HG03378 (cell line): ENCODE data around the gene STEAP2.

ENCODE experiments used
- ATAC-seq: cut with Tn5 transposase; IDR thresholded peaks from one replicate; pipeline ENCODE4 v1.9.1; 2021; ENCODE audit warnings: mild to moderate bottlenecking, moderate library complexity; ENCODE audit not compliant: unreplicated experiment

The STEAP2 gene

GRCh38 chr7:90192876-90193750, 18.4 kb upstream of the STEAP2 start:
- no peak for ATAC-seq

DNA sequence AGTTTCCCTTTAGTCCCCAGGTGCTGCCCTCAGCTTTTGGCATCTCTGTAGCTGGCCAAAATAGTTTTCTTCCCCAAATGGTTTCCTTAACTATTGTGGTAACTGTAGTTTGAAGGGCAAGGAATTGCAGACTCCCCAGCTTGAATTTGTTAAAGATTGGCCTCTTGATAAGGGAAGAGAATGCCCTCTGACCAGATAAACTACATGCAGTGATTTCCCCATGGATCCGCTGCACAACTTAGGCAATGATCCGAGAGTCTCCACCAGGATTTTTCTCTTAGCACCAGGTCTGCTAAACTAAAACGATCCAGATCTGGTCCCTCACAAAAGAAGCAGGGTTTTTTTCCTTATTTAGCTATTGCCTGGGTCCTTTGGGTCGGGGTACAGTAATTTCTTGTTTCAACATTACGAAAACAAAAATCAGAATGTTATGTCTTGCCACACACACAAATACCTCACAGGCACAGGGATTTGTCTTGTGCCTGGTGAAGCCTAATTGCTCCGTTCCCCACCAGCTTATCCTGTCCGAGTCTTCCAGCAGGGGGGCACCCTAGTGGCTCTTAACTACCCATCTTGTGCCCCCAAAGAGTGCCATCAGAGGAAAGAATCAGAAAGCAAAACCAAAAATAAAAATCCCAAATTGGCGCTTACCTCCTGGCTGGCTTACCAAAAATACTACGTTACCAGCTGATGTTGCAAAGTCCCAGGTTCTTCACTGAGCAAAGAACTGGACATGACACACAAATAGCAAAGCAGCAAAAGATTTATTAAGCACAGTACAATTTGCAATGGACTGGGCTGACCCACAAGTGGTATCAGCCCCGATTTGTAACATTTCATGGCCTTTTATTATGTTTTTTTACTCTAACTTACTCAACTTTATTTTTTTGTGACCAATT, 16.4 kb upstream of the STEAP2 start:
- ATAC-seq, result no peak

- no peak for ATAC-seq
Measured at GRCh38 chr7:90201500-90202195, 9.9 kb upstream of the STEAP2 start.

DNA sequence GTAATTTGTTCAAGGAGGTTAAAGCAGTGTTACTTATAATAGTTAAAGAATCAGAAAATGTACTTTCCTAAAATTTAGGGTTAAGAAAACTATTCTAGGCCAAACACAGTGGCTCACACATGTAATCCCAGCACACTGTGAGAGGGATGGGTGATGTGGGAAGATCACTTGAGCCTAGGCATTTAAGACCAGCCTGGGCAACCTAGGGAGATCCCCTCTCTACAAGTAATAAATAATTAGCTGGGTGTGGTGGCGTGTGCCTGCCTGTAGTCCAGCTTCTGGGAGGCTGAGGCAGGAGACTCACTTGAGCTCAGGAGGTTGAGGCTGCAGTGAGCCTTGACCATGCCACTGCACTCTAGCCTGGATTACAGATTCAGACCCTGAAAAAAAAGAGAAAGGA, 3.6 kb upstream of the STEAP2 start:
- no peak for ATAC-seq

DNA sequence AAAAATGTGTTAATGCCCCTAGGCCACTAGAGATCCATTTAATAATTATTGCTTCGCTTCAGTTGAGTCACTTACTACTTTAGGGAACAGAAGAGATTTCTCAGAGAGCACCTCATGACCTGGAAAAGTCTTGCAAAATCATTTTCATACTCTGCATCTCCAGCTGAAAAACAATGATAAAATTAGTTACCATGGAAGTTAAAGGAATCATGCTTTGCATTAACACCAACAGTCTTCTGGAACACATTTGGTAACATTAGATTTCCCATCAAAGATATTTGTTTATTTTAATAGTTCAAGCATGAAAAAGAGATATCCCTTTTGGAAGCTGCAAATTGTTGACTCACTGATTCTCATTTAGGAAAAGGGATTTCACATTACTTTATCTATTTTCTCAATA, 1.8 kb upstream of the STEAP2 start:
- ATAC-seq, result no peak

- no peak for ATAC-seq
Measured at GRCh38 chr7:90210475-90210874, 1.1 kb upstream of the STEAP2 start.

GRCh38 chr7:90210981-90211380, 559 bp upstream of the STEAP2 start:
- no peak for ATAC-seq

DNA sequence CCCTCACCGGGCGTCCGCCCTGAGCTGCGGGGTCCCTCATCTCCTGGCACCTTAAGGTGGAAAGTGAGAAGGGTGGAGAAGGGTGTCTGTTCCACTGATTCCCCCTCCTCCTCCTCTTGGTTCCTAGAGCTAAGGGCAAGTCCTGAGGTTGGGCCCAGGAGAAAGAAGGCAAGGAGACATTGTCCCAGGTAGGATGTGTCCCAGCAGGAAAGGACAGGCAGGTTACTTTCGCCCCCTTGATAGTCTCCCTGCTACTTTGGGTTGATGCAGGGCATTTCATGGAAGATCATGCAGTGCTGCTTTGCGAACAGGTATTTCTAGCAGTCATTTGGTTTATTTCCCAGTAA, 582 bp downstream of the STEAP2 start:
- no peak for ATAC-seq

GRCh38 chr7:90213521-90213920, 2.0 kb downstream of the STEAP2 start:
- ATAC-seq, result no peak

DNA sequence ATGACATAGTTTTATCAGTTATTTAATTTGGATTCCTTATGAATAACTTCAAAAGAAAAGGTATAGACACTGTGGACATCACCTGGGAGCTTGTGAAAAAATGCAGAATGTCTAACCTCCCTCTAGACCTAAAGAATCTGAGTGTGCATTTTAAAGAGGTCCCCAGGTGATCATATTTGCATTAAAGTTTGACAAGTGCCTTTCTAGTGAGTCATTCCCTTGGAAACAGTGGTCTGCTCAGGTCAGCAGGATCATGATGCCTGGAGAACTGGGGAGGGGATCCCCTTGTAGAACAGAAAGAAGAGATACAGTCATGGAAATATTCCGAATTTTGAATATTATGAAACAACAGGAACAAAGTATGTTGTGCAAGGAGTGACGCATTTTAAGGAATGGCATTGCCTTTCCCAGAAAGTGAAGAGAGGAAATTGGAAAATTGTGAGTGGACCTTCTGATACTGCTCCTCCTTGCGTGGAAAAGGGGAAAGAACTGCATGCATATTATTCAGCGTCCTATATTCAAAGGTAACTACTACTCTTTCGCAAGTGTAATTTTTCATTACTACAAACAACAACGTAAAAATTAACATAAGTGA, 4.6 kb downstream of the STEAP2 start:
- ATAC-seq, result no peak

DNA sequence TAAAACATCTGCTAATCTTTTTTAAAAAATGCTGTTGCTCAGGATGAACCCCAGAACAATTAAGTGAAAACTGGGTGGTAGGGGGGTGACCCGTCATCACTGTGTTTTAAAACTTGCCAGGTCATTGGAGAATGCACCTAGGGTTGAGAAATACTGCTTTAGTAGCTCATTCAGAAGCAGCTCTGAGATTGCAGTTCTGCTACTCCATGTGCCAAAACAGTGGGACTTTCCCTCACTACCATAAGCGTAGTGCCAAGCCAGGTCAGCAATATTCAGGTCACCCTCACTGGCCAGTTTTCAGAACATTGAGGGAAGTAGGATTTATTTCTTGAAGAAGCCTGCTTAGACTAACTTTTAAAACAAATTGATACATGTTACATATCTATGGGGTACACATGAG, 5.2 kb downstream of the STEAP2 start:
- ATAC-seq, result no peak

DNA sequence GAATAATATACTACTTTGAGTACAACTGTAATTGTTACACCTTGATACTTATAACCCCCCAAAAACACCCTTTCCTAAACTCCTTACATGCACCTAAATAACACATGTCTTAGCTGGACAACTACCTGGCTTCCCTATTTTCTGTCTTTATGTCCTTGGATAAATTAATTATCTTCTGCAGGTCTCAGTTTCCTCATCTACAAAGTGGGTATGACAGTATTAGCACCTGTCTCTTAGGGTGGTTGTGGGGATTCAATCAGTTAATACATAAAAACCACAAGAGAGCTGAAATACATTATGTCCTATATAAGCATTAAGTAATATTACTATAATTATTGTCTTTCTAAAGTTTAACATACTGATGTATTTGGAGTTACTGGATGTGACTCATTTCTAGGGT, 10.8 kb downstream of the STEAP2 start:
- no peak for ATAC-seq

GRCh38 chr7:90222811-90223725, 11.5 kb downstream of the STEAP2 start:
- ATAC-seq, result no peak

DNA sequence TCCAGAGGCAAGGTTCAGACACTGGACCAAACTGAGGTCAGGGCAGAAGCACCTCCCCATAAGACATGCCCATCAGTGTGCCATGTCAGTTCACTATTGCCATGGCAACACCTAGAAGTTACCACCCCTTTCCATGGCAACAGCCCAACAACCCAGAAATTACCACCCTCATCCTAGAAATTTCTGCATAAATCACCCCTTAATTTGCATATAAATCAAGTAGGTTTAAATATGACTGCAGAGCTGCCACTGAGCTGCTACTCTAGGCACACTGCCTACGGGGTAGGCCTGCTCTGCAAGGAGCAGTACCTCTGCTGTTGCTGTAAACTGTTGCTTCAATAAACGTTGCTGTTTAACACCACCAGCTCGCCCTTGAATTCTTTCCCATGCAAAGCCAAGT, 12.7 kb downstream of the STEAP2 start:
- ATAC-seq, result no peak

GRCh38 chr7:90225181-90225580, 13.6 kb downstream of the STEAP2 start:
- no peak for ATAC-seq

DNA sequence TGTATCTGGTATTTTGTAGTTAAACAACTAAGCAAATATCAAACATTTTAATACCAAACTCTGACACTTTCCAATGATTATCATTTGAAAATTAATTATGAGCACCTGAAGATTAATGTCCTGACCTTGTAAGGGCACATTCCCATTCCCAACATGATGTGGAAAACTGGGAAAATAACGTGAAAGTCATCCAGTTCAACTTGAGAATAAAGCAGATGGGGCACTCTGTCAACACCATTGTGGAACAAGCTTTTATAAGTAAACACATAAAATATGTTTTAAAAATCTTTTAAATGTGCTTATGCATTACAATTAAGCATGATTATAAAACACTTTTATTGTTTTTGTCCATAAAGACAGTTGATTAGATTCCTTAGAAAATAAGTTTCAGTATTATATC, 14.1 kb downstream of the STEAP2 start:
- ATAC-seq, result no peak

DNA sequence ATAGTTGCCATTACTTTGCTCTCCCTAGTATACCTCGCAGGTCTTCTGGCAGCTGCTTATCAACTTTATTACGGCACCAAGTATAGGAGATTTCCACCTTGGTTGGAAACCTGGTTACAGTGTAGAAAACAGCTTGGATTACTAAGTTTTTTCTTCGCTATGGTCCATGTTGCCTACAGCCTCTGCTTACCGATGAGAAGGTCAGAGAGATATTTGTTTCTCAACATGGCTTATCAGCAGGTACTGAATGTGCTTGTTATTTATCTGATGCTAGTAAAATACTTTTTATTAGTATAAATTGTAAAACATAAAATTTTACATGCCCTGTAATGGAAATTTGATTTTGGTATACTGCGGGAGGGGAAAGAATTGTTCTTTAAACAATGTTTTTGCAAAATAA, 15.7 kb downstream of the STEAP2 start:
- ATAC-seq, result no peak

DNA sequence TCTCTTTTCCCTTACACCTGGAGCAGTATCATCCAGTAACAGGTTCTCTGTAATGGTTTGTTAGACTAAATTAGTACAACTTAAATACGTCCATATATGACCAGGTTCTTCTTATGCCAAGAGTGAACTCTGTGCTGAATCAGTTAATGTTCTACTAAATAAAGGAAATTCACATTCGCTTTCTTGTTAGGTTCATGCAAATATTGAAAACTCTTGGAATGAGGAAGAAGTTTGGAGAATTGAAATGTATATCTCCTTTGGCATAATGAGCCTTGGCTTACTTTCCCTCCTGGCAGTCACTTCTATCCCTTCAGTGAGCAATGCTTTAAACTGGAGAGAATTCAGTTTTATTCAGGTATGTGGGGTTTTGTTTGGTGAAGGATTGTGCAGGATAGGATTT, 18.1 kb downstream of the STEAP2 start:
- ATAC-seq, result no peak

GRCh38 chr7:90230834-90231233, 19.3 kb downstream of the STEAP2 start:
- ATAC-seq, result no peak

DNA sequence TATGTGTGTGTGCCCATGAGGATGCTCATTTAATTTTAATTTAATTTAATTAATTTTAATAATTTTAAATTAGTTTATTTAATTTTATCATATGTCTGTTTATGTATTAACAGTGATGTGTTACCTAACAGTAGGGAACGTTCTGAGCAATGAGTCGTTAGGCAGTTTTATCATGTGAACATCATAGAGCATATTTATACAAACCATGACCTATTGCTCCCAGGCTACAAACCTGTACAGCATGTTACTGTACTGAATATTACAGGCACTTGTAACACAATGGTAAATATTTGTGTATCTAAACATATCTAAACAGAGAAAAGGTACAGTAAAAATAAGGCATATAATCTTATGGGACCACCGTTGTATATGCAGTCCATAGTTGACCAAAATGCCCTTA, 19.8 kb downstream of the STEAP2 start:
- no peak for ATAC-seq
